GM21825 (cell line): ENCODE data around the gene ETFA.

Experiments
- ATAC-seq: cut with Tn5 transposase; IDR thresholded peaks from one replicate; pipeline ENCODE4 v1.9.1; 2021; ENCODE audit warnings: mild to moderate bottlenecking, moderate library complexity; ENCODE audit not compliant: unreplicated experiment

ETFA gene

GRCh38 chr15:76223521-76223920, 87.7 kb downstream of the ETFA start:
- no peak for ATAC-seq

DNA sequence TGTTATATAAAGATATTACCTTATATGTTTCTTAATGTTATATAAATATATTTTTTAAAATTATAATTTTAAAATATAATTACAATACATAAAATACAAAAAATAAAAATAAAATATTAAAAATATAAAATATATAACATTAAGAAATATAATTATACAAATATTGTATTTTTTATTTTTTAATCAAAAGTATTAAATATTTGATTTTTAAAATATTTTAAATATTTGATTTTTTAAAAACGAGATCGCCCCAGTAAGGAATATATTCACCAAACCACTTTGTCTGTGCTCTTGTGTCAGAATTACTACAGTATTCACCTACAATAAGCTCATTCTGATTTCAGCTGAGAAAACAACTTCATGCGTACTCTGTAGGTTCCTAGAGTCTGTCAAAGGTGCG, 89.1 kb downstream of the ETFA start:
- no peak for ATAC-seq

- no peak for ATAC-seq
Observed at GRCh38 chr15:76221085-76221767, 90.0 kb downstream of the ETFA start.

GRCh38 chr15:76217882-76218217, 93.4 kb downstream of the ETFA start:
- no peak for ATAC-seq

- ATAC-seq, result no peak
Observed at GRCh38 chr15:76217029-76217881, 94.0 kb downstream of the ETFA start.

DNA sequence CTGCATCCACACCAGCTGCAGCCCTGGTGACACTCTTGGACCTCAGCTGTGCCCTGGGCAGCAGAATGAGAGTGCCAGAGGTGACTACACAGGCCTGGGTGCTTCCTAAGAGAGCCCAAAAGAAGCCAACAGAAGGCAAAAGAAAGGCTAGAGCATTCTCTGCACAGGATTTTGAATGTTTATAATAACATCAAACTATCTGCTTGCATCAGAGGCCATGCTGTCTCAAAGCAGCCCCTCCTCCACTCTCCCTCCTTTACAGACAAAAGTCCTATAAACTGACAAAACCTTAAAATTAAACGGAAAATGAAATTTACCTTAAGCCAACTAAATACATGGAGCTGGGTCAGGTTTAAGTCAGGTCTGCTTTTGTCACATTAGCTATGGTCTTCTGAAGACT, 95.6 kb downstream of the ETFA start:
- ATAC-seq, result no peak

DNA sequence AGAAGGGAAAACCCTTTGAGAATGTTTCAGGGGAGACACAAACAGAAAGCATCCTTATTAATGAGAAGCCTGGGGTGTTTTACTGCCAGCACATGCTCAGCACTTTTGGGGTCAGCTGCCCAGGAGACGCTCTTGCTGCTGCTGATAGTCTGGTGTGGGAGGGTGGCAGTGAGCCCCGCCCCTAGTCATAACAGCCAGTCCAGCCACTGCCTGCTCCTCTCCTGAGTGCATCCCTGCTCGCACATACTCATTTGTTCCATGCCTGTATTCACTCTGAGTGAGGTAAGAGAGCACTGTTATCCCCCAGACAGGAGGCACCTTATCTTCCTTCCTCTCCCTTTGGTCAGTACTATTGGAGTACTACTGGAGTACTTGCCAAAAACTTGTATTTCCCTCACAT, 101.3 kb downstream of the ETFA start:
- no peak for ATAC-seq

GRCh38 chr15:76209523-76209922, 101.7 kb downstream of the ETFA start:
- no peak for ATAC-seq

DNA sequence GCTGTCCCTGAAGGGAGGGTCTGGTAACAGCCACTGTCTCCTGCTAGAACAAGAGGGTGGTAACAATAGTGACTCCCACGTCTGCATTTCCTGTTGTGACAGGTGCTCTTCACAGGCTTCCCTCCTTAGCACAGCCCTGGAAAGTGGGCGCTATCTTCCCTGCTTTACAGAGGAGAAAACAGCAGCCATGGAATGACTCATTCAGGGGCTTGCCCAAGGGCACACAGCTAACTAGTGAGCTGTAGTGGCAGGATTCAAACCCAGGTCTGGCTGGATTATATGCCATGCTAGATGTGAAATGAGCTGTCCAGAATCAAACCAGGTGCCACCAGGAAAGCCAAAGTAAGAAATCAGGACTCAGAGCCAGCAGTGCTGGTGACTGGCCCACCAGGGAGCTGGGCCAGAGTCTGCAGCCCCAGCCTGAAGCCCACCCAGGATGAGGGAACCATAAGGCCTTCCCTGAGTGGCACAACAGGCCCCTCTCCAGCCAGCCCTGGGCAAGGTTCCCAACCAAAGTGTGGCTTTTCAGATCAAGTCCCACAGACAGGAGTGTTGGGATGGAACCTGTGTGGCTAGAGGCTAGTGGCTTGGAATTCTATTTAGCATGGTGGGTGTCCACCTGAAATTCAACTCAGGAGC, 102.4 kb downstream of the ETFA start:
- no peak for ATAC-seq

DNA sequence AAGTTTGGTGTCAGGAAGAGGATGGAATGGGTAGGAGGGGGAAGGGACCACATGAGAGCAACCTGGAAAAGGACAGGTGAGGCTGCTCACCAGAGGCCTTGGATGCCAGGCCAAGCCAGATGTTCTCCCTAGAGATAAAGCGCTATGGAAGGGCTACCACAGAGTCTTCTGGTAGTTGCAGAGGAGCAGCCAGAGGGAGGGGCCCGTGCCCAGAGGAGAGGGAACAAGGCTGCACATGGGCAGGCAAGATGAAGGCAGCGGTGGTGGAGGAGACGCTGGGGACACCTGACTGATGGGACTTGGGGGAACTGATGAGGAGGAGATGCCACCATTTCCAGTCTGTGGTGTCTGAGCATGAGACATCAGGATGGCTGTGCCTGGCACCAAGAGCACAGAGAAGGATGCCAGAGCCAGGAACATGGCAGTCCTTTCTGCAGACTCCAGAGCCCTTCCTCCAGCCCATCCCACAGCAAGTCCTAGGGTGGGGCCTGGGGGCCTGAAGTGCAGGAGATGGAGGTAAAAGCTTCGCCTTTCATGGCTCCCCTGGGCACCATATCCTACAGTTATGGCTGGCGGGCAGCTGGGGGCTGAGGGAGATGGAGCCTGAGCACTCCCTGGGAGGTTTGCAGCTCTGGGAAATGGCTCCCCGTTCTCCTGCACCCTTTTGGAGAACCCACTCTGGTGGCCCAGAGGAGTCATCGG, 103.0 kb downstream of the ETFA start:
- no peak for ATAC-seq

GRCh38 chr15:76206325-76206976, 104.8 kb downstream of the ETFA start:
- no peak for ATAC-seq

- ATAC-seq, result no peak
Observed at GRCh38 chr15:76204916-76205460, 106.3 kb downstream of the ETFA start.

- no peak for ATAC-seq
Observed at GRCh38 chr15:76204109-76204845, 107.0 kb downstream of the ETFA start.

GRCh38 chr15:76203346-76204108, 107.7 kb downstream of the ETFA start:
- ATAC-seq, result no peak

DNA sequence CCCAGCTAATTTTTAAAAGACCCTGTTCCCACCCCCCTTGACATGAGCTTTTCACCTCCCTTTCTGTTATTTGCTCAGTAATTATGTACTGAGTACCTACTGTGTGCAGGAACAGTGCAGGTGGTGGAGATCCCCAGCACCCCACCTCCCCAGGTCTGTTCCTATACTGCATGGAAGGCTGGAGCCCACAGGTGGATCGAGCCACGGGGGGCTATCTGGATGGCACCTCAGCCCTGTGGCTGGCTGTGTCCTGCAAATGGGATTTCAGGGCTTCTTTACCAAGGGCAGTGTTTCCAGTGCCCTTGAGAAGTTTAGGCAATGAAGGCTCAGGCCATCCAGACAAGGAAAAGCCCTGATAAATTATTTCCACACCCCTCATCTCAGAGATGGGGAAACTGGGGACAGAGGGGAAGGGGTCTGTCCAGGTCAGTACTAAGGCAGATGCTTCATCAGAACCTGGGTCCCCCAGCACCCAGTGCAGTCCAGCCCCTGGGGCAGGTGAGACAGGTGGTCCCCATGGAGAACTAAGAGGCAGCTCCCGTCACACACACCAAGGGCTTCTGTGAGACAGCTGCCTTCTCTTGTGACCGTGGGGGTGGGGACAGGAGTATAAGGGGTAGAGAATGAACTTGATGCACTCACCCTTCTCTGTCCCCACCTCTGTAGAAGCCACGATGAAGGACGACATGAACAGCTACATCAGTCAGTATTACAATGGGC, 109.6 kb downstream of the ETFA start:
- no peak for ATAC-seq

DNA sequence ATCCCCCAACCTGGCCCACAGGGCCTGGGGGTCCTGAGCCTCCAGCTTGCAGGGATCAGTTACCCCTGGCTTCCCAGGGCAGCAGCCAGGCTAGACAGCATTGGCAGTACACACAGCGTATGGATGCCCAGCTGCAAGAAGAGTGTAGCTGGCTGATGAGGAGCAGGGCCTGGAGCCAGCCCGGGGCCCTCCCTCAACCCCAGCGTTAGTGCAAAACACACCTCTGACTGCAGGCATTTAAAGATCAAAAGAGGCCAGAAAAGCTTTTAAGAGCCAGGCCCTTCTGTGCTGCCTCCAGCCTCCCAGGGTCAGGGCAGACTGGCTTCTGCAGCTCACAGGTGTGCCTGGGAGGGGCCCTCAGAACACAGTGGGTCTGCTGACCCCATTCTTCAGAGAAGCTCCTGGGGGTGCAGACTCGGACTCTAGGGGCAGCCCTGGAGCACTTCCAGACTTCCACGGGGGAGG, 110.6 kb downstream of the ETFA start:
- ATAC-seq, result no peak

DNA sequence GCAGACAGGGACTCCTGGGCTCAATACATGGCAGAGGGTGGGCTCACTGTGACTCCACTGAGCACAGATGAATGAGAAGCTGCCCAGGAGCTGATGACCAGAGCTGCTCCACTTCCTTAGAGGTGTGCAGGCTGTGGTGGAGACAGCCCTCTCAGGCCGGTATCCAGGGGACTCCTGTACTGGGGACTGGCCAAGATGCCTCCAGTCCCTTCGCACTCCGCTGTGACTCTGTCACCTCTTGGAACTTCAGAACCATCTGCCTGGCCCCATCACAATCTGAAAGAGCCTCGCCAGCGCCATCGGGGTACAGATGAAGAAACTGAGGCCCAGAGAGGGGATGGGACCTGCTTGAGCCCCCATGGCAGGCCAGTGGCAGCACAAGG, 111.2 kb downstream of the ETFA start:
- ATAC-seq, result no peak
